Germinal center (tissue), 1 donor: ENCODE results near the gene EPHB1.
"Not testable (repeated sequence)": the region's sequence is repeated elsewhere in the genome, so short reads cannot be mapped to it uniquely, and the experiment has no call there.

Source experiments
- DNase-seq: peaks from one replicate; pipeline ENCODE4 v3.0.0; 2012; ENCODE audit warnings: mixed read lengths, low spot score

The EPHB1 gene

GRCh38 chr3:134955874-134956273 is 160.8 kb downstream of the EPHB1 start:
- DNase-seq, result no peak

GRCh38 chr3:134956395-134956794 is 161.3 kb downstream of the EPHB1 start:
- peak; percentile 36 for DNase-seq

DNA sequence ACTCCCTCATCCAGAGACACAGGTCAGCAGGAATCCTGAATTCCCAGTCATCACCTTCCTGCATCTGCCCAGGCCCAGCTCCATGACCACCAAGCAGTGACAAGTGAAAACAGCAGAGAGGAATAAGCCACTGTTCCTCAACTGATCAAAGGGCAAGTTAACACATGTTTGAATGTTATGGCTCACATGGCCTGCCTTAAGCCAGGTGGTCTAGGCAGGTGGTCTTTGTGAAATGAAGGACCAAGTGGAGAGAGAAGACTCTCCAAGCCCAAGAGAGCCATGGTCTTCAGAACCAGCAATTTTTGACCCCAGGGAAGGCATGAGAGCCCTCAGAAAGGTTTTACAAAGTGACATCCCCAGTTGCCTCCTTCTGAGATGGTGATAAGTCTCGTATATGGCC is 161.8 kb downstream of the EPHB1 start:
- DNase-seq, result no peak

GRCh38 chr3:134959516-134959915 is 164.5 kb downstream of the EPHB1 start:
- DNase-seq, result no peak

DNA sequence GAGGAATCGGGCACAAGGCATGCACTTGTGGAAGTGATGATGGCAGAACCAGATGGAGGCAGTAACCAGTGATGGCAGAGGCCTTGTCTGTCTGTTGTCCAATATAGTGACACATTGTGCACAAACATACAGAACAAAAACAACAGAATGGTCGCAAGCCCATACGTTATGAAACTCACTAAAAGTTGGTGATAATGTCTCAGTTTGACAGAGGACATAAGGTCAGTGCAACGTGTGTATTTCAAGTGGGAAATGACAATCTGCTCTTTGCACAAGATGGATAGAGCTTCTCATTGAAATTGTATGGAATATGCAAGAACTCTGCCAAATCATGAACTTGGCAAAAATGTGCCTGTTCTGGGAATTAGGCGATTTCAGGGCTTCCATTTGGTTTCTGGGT is 169.2 kb downstream of the EPHB1 start:
- no peak for DNase-seq

- DNase-seq, result no peak
These were observed 170.9 kb downstream of the EPHB1 start for GRCh38 chr3:134965865-134966481.

DNA sequence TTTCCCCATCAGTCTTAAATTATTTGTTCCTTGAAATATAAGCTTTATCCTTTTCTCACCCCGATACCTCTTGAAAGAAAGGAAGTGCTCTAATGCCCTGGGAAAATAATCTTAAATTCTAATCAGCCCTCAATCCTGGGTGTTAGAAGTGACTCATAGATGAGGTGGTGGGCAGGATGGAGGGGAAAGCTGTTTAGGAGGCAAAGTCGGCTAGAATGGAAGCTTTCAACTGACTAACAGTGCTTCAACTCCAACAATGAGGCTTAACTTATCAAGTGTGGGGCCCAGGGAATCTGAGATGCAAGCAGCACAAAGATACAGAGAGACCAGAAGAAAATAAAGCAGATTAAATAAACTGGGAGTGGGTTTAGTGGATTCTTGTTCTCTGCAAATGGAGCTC is 175.8 kb downstream of the EPHB1 start:
- no peak for DNase-seq

GRCh38 chr3:134971306-134971705 is 176.2 kb downstream of the EPHB1 start:
- no peak for DNase-seq

GRCh38 chr3:134971907-134972306 is 176.8 kb downstream of the EPHB1 start:
- not testable (repeated sequence) for DNase-seq

- no peak for DNase-seq
These were observed 177.9 kb downstream of the EPHB1 start for GRCh38 chr3:134972836-134973455.

- DNase-seq, result no peak
These were observed 179.6 kb downstream of the EPHB1 start for GRCh38 chr3:134974624-134975023.

GRCh38 chr3:134976948-134977347 is 181.9 kb downstream of the EPHB1 start:
- no peak for DNase-seq

GRCh38 chr3:134978658-134979057 is 183.6 kb downstream of the EPHB1 start:
- no peak for DNase-seq

DNA sequence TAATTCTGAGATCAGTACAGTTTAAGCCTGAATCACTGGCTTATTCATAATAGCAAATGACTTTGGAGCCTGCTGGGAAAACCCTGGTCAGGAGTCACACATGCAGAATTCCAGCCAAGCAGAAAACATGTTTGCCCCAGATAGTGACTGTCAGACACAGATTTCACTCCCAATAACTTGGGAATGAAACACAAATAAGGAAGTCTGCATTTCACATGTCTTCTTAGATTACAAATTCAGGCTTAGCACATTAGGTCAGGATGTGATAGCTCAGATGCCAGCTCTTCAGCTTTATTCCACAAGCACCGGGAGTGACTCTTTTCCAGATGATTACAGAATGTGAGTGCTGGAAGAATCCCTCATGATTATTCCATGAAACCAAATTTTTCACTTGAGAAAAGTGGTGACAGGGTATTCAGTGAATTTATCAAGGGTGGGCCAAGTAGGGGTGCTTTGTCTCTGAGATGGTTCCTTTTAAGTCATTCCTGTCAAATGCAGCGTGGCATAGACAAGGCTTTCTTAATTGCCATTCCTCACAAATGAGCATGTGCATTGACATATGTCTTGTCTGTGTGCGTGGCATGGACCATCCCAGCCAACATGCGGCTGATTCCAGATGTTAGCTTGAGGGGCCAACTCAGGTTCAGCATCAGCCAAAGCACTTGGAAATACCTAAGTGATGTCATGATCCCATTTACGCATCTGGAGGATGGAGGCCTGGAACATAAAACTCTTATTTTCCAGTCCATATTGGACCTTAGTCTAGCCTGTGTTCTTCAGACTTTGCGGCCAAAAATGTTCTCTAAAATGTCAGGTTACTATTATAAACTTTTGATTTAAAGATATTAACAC is 191.0 kb downstream of the EPHB1 start:
- no peak for DNase-seq

DNA sequence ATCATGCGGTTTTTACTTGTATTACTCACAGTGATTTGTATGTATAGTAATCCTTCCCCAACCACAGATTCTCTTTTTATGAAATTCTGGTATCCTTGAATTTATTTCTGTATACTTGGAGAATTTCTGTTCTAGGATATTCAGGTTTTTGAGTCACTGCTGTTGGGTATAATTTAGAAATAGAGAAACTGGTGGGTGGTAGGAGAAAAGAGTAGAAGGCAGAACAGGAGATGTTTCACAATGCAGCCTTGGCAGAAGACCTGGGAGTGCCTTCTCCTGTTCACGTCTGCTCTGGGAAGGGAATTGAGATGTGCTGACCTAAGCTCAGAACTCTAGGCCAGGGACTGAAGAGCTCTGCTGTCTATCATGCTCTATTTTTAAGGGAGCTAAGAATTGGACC is 193.6 kb downstream of the EPHB1 start:
- DNase-seq, result no peak

DNA sequence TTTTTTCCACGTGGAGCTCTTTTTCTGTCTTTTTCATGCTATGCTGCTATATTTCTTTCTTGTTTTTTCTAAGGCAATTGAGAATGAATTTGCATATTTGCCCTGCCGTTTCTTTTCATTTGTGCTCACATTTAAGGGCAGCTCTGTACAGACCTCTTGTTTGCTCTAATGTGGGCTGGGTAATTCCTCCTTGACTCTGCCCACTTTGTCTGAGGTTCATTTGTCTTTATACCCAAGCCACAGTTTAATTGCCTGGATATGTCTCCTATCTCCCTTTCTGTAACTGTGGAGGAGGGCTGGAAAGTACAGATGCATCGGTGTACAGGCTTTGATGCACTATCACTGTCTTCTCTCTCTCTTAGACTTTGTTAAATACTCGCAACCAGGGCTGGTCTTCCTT is 195.9 kb downstream of the EPHB1 start:
- no peak for DNase-seq

DNA sequence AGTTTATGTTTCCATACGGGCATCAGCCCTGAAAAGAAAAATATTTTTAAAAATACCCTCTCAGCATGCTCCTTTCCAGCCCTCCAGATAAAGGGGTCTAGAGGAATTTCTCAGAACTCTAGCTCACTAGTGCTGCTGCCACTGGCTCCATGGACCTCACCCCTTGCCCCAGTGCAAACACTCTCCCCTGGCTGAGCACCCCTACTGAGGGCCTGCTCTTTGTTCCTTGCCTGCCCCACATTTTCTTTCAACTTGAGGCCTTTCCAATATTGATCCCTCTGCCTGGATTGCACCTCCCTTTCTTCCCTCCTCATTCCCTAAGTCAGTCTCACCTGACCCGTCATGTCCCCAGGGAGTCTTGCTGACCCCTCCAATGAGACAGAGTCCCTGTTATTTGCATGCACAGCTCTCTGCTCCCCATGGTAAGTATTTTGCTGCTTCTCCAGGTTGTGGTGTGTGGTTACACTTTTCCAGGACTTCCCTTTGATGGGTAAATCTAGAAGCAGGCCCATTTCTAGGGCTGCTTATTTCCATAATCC is 196.5 kb downstream of the EPHB1 start:
- DNase-seq, result no peak

DNA sequence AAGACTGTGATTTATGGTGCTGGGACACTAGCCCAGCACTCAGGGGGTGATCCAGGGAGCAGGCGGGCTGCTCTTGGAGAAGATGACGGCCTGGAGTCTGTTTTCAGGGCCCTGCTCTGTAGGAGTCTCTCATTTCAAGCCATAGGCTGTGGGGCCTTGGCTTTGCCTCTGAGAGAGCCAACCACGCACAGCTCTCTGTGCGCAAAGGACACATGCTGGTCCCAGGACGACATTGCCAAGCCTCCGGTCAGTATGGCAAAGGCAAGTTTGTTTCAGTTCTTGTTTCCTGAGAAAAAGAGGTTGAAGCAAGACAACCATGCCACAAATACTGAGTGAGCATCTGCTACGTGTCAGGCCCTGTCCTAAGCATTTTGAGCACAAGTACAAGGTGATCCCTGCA is 197.1 kb downstream of the EPHB1 start:
- DNase-seq, result no peak

GRCh38 chr3:134992586-134992985 is 197.5 kb downstream of the EPHB1 start:
- no peak for DNase-seq

- DNase-seq, result no peak
These were observed 198.0 kb downstream of the EPHB1 start for GRCh38 chr3:134993011-134993410.

DNA sequence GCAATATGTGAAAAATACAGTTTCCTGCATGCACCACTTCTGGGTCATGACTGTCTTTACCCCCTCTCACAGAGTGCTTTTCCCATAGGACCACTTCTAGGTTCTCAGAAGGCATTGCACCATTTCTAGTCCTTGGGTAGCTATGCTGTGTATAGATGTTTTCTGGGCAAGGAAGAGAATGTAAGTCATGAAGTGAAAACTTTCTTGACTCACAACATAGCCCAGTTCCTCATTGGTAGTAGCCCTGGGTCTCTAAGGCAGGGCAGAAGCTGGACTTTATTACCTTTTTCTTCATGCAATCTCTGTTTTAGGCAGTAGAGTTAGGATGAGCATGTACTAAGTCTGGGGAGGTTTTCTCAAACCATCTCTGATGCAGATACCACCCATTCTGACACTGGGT is 203.1 kb downstream of the EPHB1 start:
- no peak for DNase-seq

DNA sequence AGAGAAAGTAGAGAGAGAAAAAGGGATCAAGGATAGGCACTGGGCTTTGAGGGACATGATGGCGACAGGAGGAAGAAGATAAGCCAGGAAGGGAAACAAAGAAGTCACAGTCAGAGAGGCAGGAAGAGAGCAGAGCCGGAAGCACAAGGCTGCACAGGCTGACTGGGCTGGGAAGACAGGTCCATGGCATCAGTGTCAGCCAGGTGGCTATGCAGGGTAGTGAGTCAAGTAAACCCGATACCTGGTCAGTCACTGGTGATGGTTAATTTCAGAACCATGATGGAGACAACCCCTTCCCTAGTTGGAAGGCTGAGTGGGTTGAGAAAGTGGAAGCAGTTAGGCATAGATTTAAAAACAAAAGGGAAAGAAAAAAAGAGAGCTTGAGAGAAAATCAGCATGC is 203.8 kb downstream of the EPHB1 start:
- DNase-seq, result no peak

GRCh38 chr3:135000465-135000864 is 205.4 kb downstream of the EPHB1 start:
- DNase-seq, result no peak
